Muscle of back (tissue), 11 donors: ENCODE results near the gene MEGF8. TPM values are rescaled to one million over a fixed set of nuclear protein-coding genes. Genes with fewer than 3 reads are reported as not detected.

Source experiments
- DNase-seq, 3 donors: peaks; one replicate each; pipeline versions ENCODE4 v3.0.0 to v3.0.0-alpha.2; 2013
- polyA plus RNA-seq, 10 donors: library from polyadenylated mRNA; unstranded; fragments of 120-200 nt; gene quantifications; one replicate each; pipeline ENCODE4 v1.2.1, GENCODE V29; 2013; ENCODE audit not compliant: insufficient read length in 10 of 10

Gene MEGF8
- polyA plus RNA-seq, 10 donors = 20.6 to 33.2 (median 26.3) TPM

- no peak for DNase-seq
Observed at GRCh38 chr19:42352301-42353259, 27.1 kb downstream of the MEGF8 start.

- DNase-seq = no peak
Observed at GRCh38 chr19:42353341-42354015, 28.0 kb downstream of the MEGF8 start.

- DNase-seq = no peak
Observed at GRCh38 chr19:42355896-42356295, 30.5 kb downstream of the MEGF8 start.

GRCh38 chr19:42356686-42357085, 31.3 kb downstream of the MEGF8 start:
- DNase-seq = no peak

- DNase-seq = no peak
Observed at GRCh38 chr19:42357290-42357689, 31.9 kb downstream of the MEGF8 start.

- DNase-seq = no peak
Observed at GRCh38 chr19:42360787-42361544, 35.5 kb downstream of the MEGF8 start.

GRCh38 chr19:42361545-42361910, 36.1 kb downstream of the MEGF8 start:
- no peak for DNase-seq

GRCh38 chr19:42362342-42362741, 36.9 kb downstream of the MEGF8 start:
- DNase-seq = no peak

GRCh38 chr19:42362891-42363440, 37.5 kb downstream of the MEGF8 start:
- no peak for DNase-seq

GRCh38 chr19:42363614-42364346, 38.3 kb downstream of the MEGF8 start:
- no peak for DNase-seq

- DNase-seq = peak in 1 of 3 donors; percentile 8
Observed at GRCh38 chr19:42366673-42367072, 41.2 kb downstream of the MEGF8 start.

GRCh38 chr19:42367929-42368328, 42.5 kb downstream of the MEGF8 start:
- no peak for DNase-seq

GRCh38 chr19:42368360-42368759, 42.9 kb downstream of the MEGF8 start:
- no peak for DNase-seq

- no peak for DNase-seq
Observed at GRCh38 chr19:42368765-42369164, 43.3 kb downstream of the MEGF8 start.

- DNase-seq = no peak
Observed at GRCh38 chr19:42369433-42370067, 44.1 kb downstream of the MEGF8 start.

- DNase-seq = no peak
Observed at GRCh38 chr19:42370068-42370520, 44.7 kb downstream of the MEGF8 start.

GRCh38 chr19:42370626-42371175, 45.3 kb downstream of the MEGF8 start:
- peak in 2 of 3 donors; percentile 30 to 87 for DNase-seq

GRCh38 chr19:42374826-42375376, 49.5 kb downstream of the MEGF8 start:
- DNase-seq = no peak

- DNase-seq = no peak
Observed at GRCh38 chr19:42375415-42376176, 50.2 kb downstream of the MEGF8 start.
